Gastrocnemius medialis (tissue), 4 donors: Measurements from ENCODE around the gene TPRG1. TPM values are rescaled to one million over a fixed set of nuclear protein-coding genes. Genes with fewer than 3 reads are reported as not detected.

Experiments
- ATAC-seq, 2 donors: fragments of 150-250 bp; one replicate each; pipeline ENCODE4 v1.9.1; 2016
- DNase-seq, 2 donors: peaks; one replicate each; pipeline ENCODE4 v3.0.0-alpha.2; 2019
- H3K27ac ChIP-seq, 4 donors: fragments of 200-600 bp; sonication (generic); 1 replicate in 1 of 4; 2 replicates in 3 of 4; pipeline ENCODE4 v1.5.1; 2016 to 2018; ENCODE audit warnings: mild to moderate bottlenecking in 2 of 4, moderate library complexity in 1 of 4
- H3K27me3 ChIP-seq, 3 donors: fragments of 200-600 bp; sonication (generic) in 2 of 3; 1 replicate in 1 of 3; 2 replicates in 2 of 3; pipeline versions ENCODE4 v1.5.1 to v1.6.0; 2016 to 2019; ENCODE audit warnings: mild to moderate bottlenecking in 1 of 3, moderate library complexity in 1 of 3
- H3K36me3 ChIP-seq, 2 donors: fragments of 200-600 bp; sonication (generic) in 1 of 2; one replicate each; pipeline ENCODE4 v1.5.1; 2017 to 2018
- H3K4me1 ChIP-seq, 2 donors: fragments of 200-600 bp; sonication (generic) in 1 of 2; one replicate each; pipeline ENCODE4 v1.5.1; 2016 to 2017; ENCODE audit warnings: mild to moderate bottlenecking in 2 of 2
- H3K4me3 ChIP-seq, 4 donors: fragments of 200-600 bp; sonication (generic) in 3 of 4; 1 replicate in 1 of 4; 2 replicates in 3 of 4; pipeline ENCODE4 v1.5.1; 2016 to 2019; ENCODE audit warnings: mild to moderate bottlenecking in 2 of 4
- H3K9me3 ChIP-seq, 3 donors: fragments of 200-600 bp; sonication (generic) in 2 of 3; 1 replicate in 1 of 3; 2 replicates in 2 of 3; pipeline ENCODE4 v1.5.1; 2016 to 2019
- CTCF ChIP-seq, 5 experiments: fragments of 450-650 bp in 3 of 5; fragments of 200-600 bp in 2 of 5; sonication (generic) in 2 of 5; IDR thresholded peaks in 4 of 5; conservative IDR thresholded peaks in 1 of 5; 1 replicate in 4 of 5; 2 replicates in 1 of 5; pipeline ENCODE4 v1.5.1; 2016 to 2019; ENCODE audit warnings: antibody characterized with exemption in 5 of 5, mild to moderate bottlenecking in 3 of 5, moderate library complexity in 3 of 5
- POLR2A ChIP-seq, 2 donors: fragments of 450-650 bp; IDR thresholded peaks; one replicate each; pipeline ENCODE4 v1.6.1; 2017; ENCODE audit warnings: antibody characterized with exemption in 2 of 2, mild to moderate bottlenecking in 2 of 2, moderate library complexity in 2 of 2
- in situ Hi-C, 4 donors: fragments of 200-750 bp; cut with MboI; loops; one replicate each; pipeline versions ENCODE4 v1.15.0 to v1.8.0; 2017; ENCODE audit warnings: low sequenced_read_pairs in 4 of 4
- intact Hi-C: fragments of 100-400 bp; cut with DNase I; formaldehyde crosslinking; loops from one replicate; pipeline ENCODE4 v1.15.1; 2023; ENCODE audit warnings: low total_unique reads
- total RNA-seq, 4 donors: library from RNA; depleted of rRNA; stranded (reverse); fragments of >200 nt; gene quantifications; one replicate each; pipeline versions ENCODE4 v1.1.0 to v1.2.3, GENCODE V29; 2016

TPRG1 gene
- total RNA-seq, 4 donors from 2014 or later: 2.8 to 9.0 (median 3.2) TPM

- Histone ChIP-seq H3K36me3 (no peaks in the 10 kb centered on the region), H3K4me3 (no peak overlapping the region), H3K27ac (no peak overlapping the region), H3K9me3 (no peaks in the 10 kb centered on the region), H3K4me1 (peaks cover 7 to 12% of the 10 kb centered on the region in 2 donors), H3K27me3 (no peaks in the 10 kb centered on the region)
- DNase-seq (no peak), ATAC-seq (no peak)
- intact Hi-C loops: loop anchor here (2.0 to 10.0 kb wide), 3 partner anchors 192 to 1830 kb away; no protein-coding TSS in a partner anchor
- in situ Hi-C loops: loop anchor here (10.0 to 25.0 kb wide), 8 partner anchors 184 to 1437 kb away; partner anchors contain the start of genes RTP2 (in 2 of the 4) and BCL6 (in 1 of the 4)
- TF ChIP-seq POLR2A (IDR thresholded peaks at IDR 0.05) (no peak), CTCF (IDR thresholded peaks at IDR 0.05 in 4 of 5, conservative IDR thresholded peaks at IDR 0.05 in 1 of 5) (no peak)
Observed at GRCh38 chr3:189149203-189149602, 22.6 kb upstream of the TPRG1 start.

- no peak overlapping the region for H3K4me3 ChIP-seq
- in situ Hi-C loops: loop anchor here in 2 of 4 donors (10.0 to 25.0 kb wide), 2 partner anchors 170 to 173 kb away; no protein-coding TSS in a partner anchor
- H3K27me3 ChIP-seq: no peaks in the 10 kb centered on the region
- H3K36me3 ChIP-seq: no peaks in the 10 kb centered on the region
- no peaks in the 10 kb centered on the region for H3K9me3 ChIP-seq
- no peak overlapping the region for H3K27ac ChIP-seq
- DNase-seq (no peak), ATAC-seq (no peak)
- intact Hi-C loops: no loop called here
- no peaks in the 10 kb centered on the region for H3K4me1 ChIP-seq
- TF ChIP-seq POLR2A (IDR thresholded peaks at IDR 0.05) (no peak), CTCF (IDR thresholded peaks at IDR 0.05 in 4 of 5, conservative IDR thresholded peaks at IDR 0.05 in 1 of 5) (no peak)
Observed at GRCh38 chr3:189157232-189158007, 14.4 kb upstream of the TPRG1 start.

GRCh38 chr3:189158034-189158433 is 13.7 kb upstream of the TPRG1 start:
- Histone ChIP-seq H3K27ac (no peak overlapping the region), H3K9me3 (no peaks in the 10 kb centered on the region), H3K4me3 (no peak overlapping the region), H3K27me3 (no peaks in the 10 kb centered on the region), H3K36me3 (no peaks in the 10 kb centered on the region), H3K4me1 (no peaks in the 10 kb centered on the region)
- in situ Hi-C loops (loop anchor here in 2 of 4 donors (10.0 to 25.0 kb wide), 2 partner anchors 171 to 173 kb away; no protein-coding TSS in a partner anchor), intact Hi-C loops (no loop called here)
- TF ChIP-seq POLR2A (IDR thresholded peaks at IDR 0.05): no peak
- no peak for TF ChIP-seq CTCF (IDR thresholded peaks at IDR 0.05 in 4 of 5, conservative IDR thresholded peaks at IDR 0.05 in 1 of 5)
- ATAC-seq (no peak), DNase-seq (no peak)

GRCh38 chr3:189160519-189161309 is 11.1 kb upstream of the TPRG1 start:
- ATAC-seq: no peak
- no peak for DNase-seq
- intact Hi-C loops (no loop called here), in situ Hi-C loops (loop anchor here in 1 of 4 donors (25.0 kb wide), 1 partner anchor 173 kb away; no protein-coding TSS in a partner anchor)
- H3K27ac ChIP-seq: no peak overlapping the region
- no peaks in the 10 kb centered on the region for H3K27me3 ChIP-seq
- no peak for TF ChIP-seq CTCF (IDR thresholded peaks at IDR 0.05 in 4 of 5, conservative IDR thresholded peaks at IDR 0.05 in 1 of 5)
- no peak for TF ChIP-seq POLR2A (IDR thresholded peaks at IDR 0.05)
- no peaks in the 10 kb centered on the region for H3K4me1 ChIP-seq
- H3K4me3 ChIP-seq: no peak overlapping the region
- no peaks in the 10 kb centered on the region for H3K9me3 ChIP-seq
- no peaks in the 10 kb centered on the region for H3K36me3 ChIP-seq
